ENCODE measurements around the gene TMEM88. TPM values are rescaled to one million over a fixed set of nuclear protein-coding genes. Genes with fewer than 3 reads are reported as not detected.
A peak's percentile ranks its signal among the peaks of the same experiment; 100 is the strongest.

Gene TMEM88
- total and polyA plus RNA-seq, 8 donors: 5.7 to 25.5 (median 14.7) TPM

DNA sequence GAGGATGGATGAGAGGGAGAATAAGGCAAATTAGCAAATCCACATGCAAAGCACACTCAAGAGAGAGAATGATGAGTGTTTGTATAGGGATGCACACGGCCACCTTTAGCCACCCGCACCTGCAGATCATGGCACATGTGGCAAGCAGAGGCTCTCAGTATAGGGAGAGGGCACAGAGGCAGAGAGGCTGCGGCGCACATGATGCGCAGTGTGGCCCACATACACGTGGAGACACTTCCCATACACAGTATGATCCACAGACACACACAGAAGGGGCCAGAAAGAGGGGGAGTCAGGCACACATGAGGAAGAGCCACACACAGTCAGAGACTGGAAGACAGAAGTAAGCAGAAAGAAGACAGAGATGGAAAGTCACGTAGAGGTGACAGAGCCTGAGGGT, 27.2 kb downstream of the TMEM88 start:
- DNase-seq: no peak
- no peak for ATAC-seq
- Histone ChIP-seq H3K27ac (peak overlapping the region in 1 of 2 donors; percentile 63), H3K4me1 (peaks cover 4 to 62% of the 10 kb centered on the region in 2 donors), H3K9me3 (no peaks in the 10 kb centered on the region), H3K27me3 (no peaks in the 10 kb centered on the region), H3K4me3 (no peak overlapping the region), H3K36me3 (peaks cover 0 to 3% of the 10 kb centered on the region in 2 donors)
- TF ChIP-seq, protein P1, sequence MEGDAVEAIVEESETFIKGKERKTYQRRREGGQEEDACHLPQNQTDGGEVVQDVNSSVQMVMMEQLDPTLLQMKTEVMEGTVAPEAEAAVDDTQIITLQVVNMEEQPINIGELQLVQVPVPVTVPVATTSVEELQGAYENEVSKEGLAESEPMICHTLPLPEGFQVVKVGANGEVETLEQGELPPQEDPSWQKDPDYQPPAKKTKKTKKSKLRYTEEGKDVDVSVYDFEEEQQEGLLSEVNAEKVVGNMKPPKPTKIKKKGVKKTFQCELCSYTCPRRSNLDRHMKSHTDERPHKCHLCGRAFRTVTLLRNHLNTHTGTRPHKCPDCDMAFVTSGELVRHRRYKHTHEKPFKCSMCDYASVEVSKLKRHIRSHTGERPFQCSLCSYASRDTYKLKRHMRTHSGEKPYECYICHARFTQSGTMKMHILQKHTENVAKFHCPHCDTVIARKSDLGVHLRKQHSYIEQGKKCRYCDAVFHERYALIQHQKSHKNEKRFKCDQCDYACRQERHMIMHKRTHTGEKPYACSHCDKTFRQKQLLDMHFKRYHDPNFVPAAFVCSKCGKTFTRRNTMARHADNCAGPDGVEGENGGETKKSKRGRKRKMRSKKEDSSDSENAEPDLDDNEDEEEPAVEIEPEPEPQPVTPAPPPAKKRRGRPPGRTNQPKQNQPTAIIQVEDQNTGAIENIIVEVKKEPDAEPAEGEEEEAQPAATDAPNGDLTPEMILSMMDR (IDR thresholded peaks at IDR 0.05): no peak
- intact Hi-C loops (cut with DNase I): no loop called here

DNA sequence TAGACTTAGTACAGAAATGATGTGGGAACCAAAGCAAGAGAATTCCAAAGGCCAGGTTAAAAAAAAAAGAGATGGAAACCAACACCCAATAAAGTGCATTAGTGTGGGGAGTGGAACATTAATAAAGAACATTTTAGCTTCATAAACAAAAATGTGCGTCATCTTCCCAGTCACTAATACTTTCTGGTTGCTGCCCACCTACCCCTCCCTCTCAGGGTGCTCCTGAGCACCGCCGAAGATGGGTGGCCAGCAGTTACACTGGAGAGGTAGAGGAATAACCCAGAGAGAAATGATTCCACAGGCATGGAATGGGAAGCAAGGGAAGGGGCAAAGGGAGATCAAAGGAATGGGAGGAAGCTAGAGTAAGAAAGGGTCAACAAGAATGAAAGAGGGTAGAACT, 27.8 kb downstream of the TMEM88 start:
- intact Hi-C loops (cut with DNase I): no loop called here
- no peaks in the 10 kb centered on the region for H3K9me3 ChIP-seq
- no peaks in the 10 kb centered on the region for H3K27me3 ChIP-seq
- H3K36me3 ChIP-seq: no peaks in the 10 kb centered on the region
- DNase-seq (no peak), ATAC-seq (no peak)
- H3K4me1 ChIP-seq: peaks cover 4 to 65% of the 10 kb centered on the region in 2 donors
- H3K27ac ChIP-seq: peak overlapping the region; percentile 28 to 55
- H3K4me3 ChIP-seq: no peak overlapping the region
- TF ChIP-seq, protein P1 (IDR thresholded peaks at IDR 0.05): no peak

DNA sequence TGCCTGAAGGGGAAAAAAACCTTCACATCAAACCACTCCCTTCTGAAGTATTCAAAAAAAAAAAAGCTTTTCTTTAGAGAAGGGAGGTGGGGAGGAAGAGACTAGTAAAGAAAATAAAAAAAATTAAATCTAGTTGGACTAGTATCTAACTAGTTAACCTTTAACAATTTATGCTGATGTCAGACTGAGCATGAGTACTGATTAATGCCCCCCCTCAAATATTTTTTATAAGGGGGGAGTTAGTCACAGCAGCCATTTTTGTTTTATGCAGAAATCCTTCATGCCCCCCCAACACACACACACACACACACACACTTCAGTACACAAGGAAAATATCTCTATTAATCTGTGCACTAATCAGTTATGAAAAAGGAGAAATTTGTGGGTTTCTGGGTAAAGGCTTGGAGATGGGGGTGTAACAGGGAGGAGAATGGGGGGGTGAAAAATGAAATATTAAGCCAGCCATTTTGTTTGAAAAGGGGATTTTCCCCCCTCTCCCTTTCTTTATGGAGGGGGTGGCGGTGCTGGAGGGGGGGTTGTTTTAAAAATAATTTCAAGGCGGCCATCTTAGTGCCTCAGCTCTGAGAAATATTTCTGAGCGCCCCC, 29.0 kb downstream of the TMEM88 start:
- intact Hi-C loops (cut with DNase I): no loop called here
- ATAC-seq (no peak), DNase-seq (peak in 2 of 4 donors; percentile 53 to 68)
- no peaks in the 10 kb centered on the region for H3K27me3 ChIP-seq
- H3K36me3 ChIP-seq: no peaks in the 10 kb centered on the region
- peaks cover 15 to 76% of the 10 kb centered on the region in 2 donors for H3K4me1 ChIP-seq
- peak overlapping the region in 1 of 2 donors; percentile 89 for H3K4me3 ChIP-seq
- peak overlapping the region; percentile 55 to 65 for H3K27ac ChIP-seq
- TF ChIP-seq, protein P1 (IDR thresholded peaks at IDR 0.05): no peak
- H3K9me3 ChIP-seq: no peaks in the 10 kb centered on the region

DNA sequence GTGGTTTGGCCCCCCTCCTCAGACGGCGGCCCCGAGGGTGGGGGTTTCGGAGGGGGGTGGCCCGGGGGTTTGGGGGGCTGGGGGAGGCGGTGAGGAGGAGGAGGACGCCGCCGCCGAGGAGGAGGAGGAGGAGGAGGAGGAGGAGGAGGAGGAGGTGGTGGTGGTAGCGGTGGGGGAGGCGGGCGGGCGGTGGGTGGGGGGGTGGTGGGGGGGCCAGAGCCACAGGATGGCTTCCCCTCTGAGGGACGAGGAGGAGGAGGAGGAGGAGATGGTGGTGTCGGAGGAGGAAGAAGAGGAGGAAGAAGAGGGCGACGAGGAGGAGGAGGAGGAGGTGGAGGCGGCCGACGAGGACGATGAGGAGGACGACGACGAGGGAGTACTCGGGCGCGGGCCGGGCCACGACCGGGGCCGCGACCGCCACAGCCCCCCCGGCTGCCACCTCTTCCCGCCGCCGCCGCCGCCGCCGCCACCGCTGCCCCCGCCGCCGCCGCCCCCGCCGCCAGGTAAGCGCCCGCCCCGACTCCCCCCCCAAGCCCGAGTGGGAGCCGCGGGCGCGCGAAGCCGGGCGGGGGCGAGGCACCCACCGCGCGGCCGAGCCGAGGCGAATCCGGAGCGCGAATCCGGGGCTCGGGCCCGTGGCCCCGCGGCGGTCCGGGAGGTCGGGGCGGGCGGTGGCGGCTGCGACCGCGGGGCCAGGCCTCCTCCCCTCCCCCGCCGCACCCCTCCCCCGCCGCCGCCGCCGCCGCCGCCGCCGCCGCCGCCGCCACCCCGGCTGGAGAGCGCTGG, 29.9 kb downstream of the TMEM88 start:
- no peak for ATAC-seq
- Histone ChIP-seq H3K4me1 (peaks cover 24 to 84% of the 10 kb centered on the region in 2 donors), H3K9me3 (no peaks in the 10 kb centered on the region), H3K27ac (peak overlapping the region; percentile 88 to 97), H3K27me3 (no peaks in the 10 kb centered on the region), H3K4me3 (peak overlapping the region; percentile 78 to 89), H3K36me3 (no peaks in the 10 kb centered on the region)
- TF ChIP-seq, protein P1 (IDR thresholded peaks at IDR 0.05): no peak
- peak in 2 of 4 donors; percentile 16 to 80 for DNase-seq
- intact Hi-C loops (cut with DNase I): no loop called here

Data from left lung (tissue), 10 donors.